H9 (cell line): ENCODE data around the gene COL8A2. TPM values are rescaled to one million over a fixed set of nuclear protein-coding genes. Genes with fewer than 3 reads are reported as not detected.

Experiments used
- DNase-seq: peaks from one replicate; pipeline ENCODE4 v3.0.0-alpha.2; 2017
- H2AFZ ChIP-seq: one replicate; pipeline ENCODE4 v1.6.1; 2013; ENCODE audit warnings: mild to moderate bottlenecking, low read length, control low read depth, moderate library complexity
- H2AK5ac ChIP-seq: 2 replicates; pipeline ENCODE4 v1.6.1; 2013; ENCODE audit warnings: low read length, control low read depth, mixed read lengths; ENCODE audit not compliant: insufficient read length
- H2BK120ac ChIP-seq: one replicate; pipeline ENCODE4 v1.6.1; 2013; ENCODE audit warnings: low read depth, mild to moderate bottlenecking, low read length, control low read depth, inconsistent platforms; ENCODE audit not compliant: poor library complexity, severe bottlenecking
- H2BK12ac ChIP-seq: 2 replicates; pipeline ENCODE4 v1.6.1; 2013; ENCODE audit warnings: low read length, control low read depth, mixed read lengths, low read depth; ENCODE audit not compliant: insufficient read length
- H2BK15ac ChIP-seq: 2 replicates; pipeline ENCODE4 v1.6.1; 2013; ENCODE audit warnings: low read depth, low read length, control low read depth
- H2BK20ac ChIP-seq: one replicate; pipeline ENCODE4 v1.6.1; 2013; ENCODE audit warnings: low read depth, mild to moderate bottlenecking, low read length, control low read depth, inconsistent platforms; ENCODE audit not compliant: poor library complexity, severe bottlenecking
- H2BK5ac ChIP-seq: 2 replicates; pipeline ENCODE4 v1.6.1; 2013; ENCODE audit warnings: low read length, control low read depth, mixed read lengths; ENCODE audit not compliant: insufficient read length
- H3K14ac ChIP-seq: 2 replicates; pipeline ENCODE4 v1.6.1; 2013; ENCODE audit warnings: low read length, control low read depth; ENCODE audit not compliant: insufficient read depth
- H3K18ac ChIP-seq: 2 replicates; pipeline ENCODE4 v1.6.1; 2013; ENCODE audit warnings: low read depth, mild to moderate bottlenecking, mixed read lengths, low read length, control low read depth; ENCODE audit not compliant: insufficient read length
- H3K23ac ChIP-seq: 2 replicates; pipeline ENCODE4 v1.6.1; 2013; ENCODE audit warnings: low read length, control low read depth, mixed read lengths, low read depth; ENCODE audit not compliant: insufficient read length
- H3K23me2 ChIP-seq: 2 replicates; pipeline ENCODE4 v1.6.1; 2013; ENCODE audit warnings: low read depth, mild to moderate bottlenecking, mixed read lengths, low read length, control low read depth; ENCODE audit not compliant: insufficient read length, poor library complexity, severe bottlenecking
- H3K27ac ChIP-seq: 2 replicates; pipeline ENCODE4 v1.5.1; 2013; ENCODE audit warnings: low read length, control low read depth, mixed read lengths, low read depth; ENCODE audit not compliant: insufficient read length
- H3K27me3 ChIP-seq: 2 replicates; pipeline ENCODE4 v1.6.1; 2013; ENCODE audit warnings: low read length, control low read depth, inconsistent platforms; ENCODE audit not compliant: insufficient read depth
- H3K4ac ChIP-seq: 2 replicates; pipeline ENCODE4 v1.6.1; 2013; ENCODE audit warnings: low read depth, mild to moderate bottlenecking, control low read depth, inconsistent platforms, low read length, moderate library complexity
- H3K4me1 ChIP-seq: 2 replicates; pipeline ENCODE4 v1.6.1; 2013; ENCODE audit warnings: low read length, control low read depth, inconsistent platforms; ENCODE audit not compliant: insufficient read depth
- H3K4me2 ChIP-seq: 2 replicates; pipeline ENCODE4 v1.6.1; 2013; ENCODE audit warnings: low read length, control low read depth, mixed read lengths; ENCODE audit not compliant: insufficient read length, insufficient read depth
- H3K56ac ChIP-seq: 2 replicates; pipeline ENCODE4 v1.6.1; 2013; ENCODE audit warnings: low read depth, mild to moderate bottlenecking, mixed read lengths, low read length, control low read depth; ENCODE audit not compliant: insufficient read length
- H3K79me1 ChIP-seq: 2 replicates; pipeline ENCODE4 v1.6.1; 2013; ENCODE audit warnings: low read depth, mild to moderate bottlenecking, moderate library complexity, low read length, control low read depth, inconsistent platforms; ENCODE audit not compliant: insufficient read depth, poor library complexity, severe bottlenecking
- H3K79me2 ChIP-seq: 2 replicates; pipeline ENCODE4 v1.6.1; 2013; ENCODE audit warnings: low read length, control low read depth, inconsistent platforms; ENCODE audit not compliant: insufficient read depth
- H3K9ac ChIP-seq: 2 replicates; pipeline ENCODE4 v1.6.1; 2013; ENCODE audit warnings: low read length, control low read depth, mixed read lengths; ENCODE audit not compliant: insufficient read length; ENCODE audit errors: extremely low read depth
- H3K9me3 ChIP-seq: one replicate; pipeline ENCODE4 v1.6.1; 2013; ENCODE audit warnings: low read depth, low read length, inconsistent platforms; ENCODE audit not compliant: control insufficient read depth
- H3T11ph ChIP-seq: one replicate; pipeline ENCODE4 v1.6.1; 2013; ENCODE audit warnings: mild to moderate bottlenecking, low read length, control low read depth, inconsistent platforms
- H4K20me1 ChIP-seq: one replicate; pipeline ENCODE4 v1.6.1; 2013; ENCODE audit not compliant: control insufficient read depth, insufficient read length, insufficient read depth
- H4K5ac ChIP-seq: 2 replicates; pipeline ENCODE4 v1.6.1; 2013; ENCODE audit warnings: low read depth, mild to moderate bottlenecking, mixed read lengths, low read length, control low read depth; ENCODE audit not compliant: insufficient read length
- H4K8ac ChIP-seq: replicated peaks from 2 replicates; pipeline ENCODE4 v1.6.1; 2013; ENCODE audit warnings: low read length, control low read depth, mixed read lengths, low read depth; ENCODE audit not compliant: insufficient read length
- H4K91ac ChIP-seq: 2 replicates; pipeline ENCODE4 v1.6.1; 2013; ENCODE audit warnings: low read depth, mild to moderate bottlenecking, moderate library complexity, mixed read lengths, low read length, control low read depth; ENCODE audit not compliant: insufficient read length
- H3K27ac Mint-ChIP-seq, 3 experiments: 2 replicates in 2 of 3; 3 replicates in 1 of 3; pipeline ENCODE4 v1.8.0; 2020 to 2021; ENCODE audit warnings: mixed read lengths in 3 of 3, mild to moderate bottlenecking in 1 of 3, moderate library complexity in 1 of 3
- H3K27me3 Mint-ChIP-seq: 2 replicates; pipeline ENCODE4 v1.8.0; 2021; ENCODE audit warnings: low read depth, mild to moderate bottlenecking, moderate library complexity, mixed read lengths
- H3K36me3 Mint-ChIP-seq, 3 experiments: 2 replicates in 2 of 3; 3 replicates in 1 of 3; pipeline ENCODE4 v1.8.0; 2020 to 2021; ENCODE audit warnings: low read depth in 3 of 3, mixed read lengths in 3 of 3; ENCODE audit not compliant: insufficient read depth in 1 of 3
- H3K4me1 Mint-ChIP-seq, 2 experiments: 2 replicates each; pipeline ENCODE4 v1.8.0; 2020; ENCODE audit warnings: mixed read lengths in 2 of 2
- H3K4me3 Mint-ChIP-seq, 2 experiments: 2 replicates in 1 of 2; 3 replicates in 1 of 2; pipeline ENCODE4 v1.8.0; 2020 to 2021; ENCODE audit warnings: mild to moderate bottlenecking in 2 of 2, mixed read lengths in 2 of 2, moderate library complexity in 1 of 2
- H3K9me3 Mint-ChIP-seq, 2 experiments: 2 replicates in 1 of 2; 3 replicates in 1 of 2; pipeline ENCODE4 v1.8.0; 2020; ENCODE audit warnings: mild to moderate bottlenecking in 2 of 2, mixed read lengths in 2 of 2, moderate library complexity in 1 of 2
- CTCF ChIP-seq: fragments of 200-600 bp; sonication (generic); conservative IDR thresholded peaks from 3 replicates; pipeline ENCODE4 v1.8.0; 2021; ENCODE audit warnings: antibody characterized with exemption, mild to moderate bottlenecking
- WGBS: extraction: QIAGEN DNeasy Blood & Tissue Kit; methylation state at CpG from one replicate; pipeline ENCODE4 v1.1.7; 2013; ENCODE audit warnings: missing lambda C conversion rate, low lambda C conversion rate, mixed read lengths; ENCODE audit not compliant: insufficient read length; ENCODE audit errors: extremely low coverage; 5-methylcytosine and 5-hydroxymethylcytosine counted together
- total RNA-seq: library from RNA; stranded (reverse); gene quantifications from 2 replicates; pipeline ENCODE4 v1.2.1, GENCODE V29; 2021

Gene COL8A2
- total RNA-seq, 1 experiment from 2014 or later, result 1.5 TPM

- Histone ChIP-seq H2AK5ac (no peak overlapping the region), H2BK5ac (no peak overlapping the region), H3K14ac (no peak overlapping the region), H2AFZ (no peak overlapping the region), H2BK120ac (no peak overlapping the region), H4K8ac (no peak overlapping the region), H3K23me2 (peaks cover 14% of the 10 kb centered on the region), H2BK12ac (no peak overlapping the region), H3K9me3 (no peaks in the 10 kb centered on the region), H3K56ac (no peak overlapping the region), H4K91ac (no peak overlapping the region), H3K4ac (no peak overlapping the region), H2BK20ac (no peak overlapping the region), H4K5ac (no peak overlapping the region), H3K4me2 (peak overlapping the region; percentile 58), H3K9ac (no peak overlapping the region), H3K18ac (no peak overlapping the region), H3K4me1 (0 out of 2 replicates have a peak, but pooled peaks cover 3% of the 10 kb centered on the region), H3K27ac (no peak overlapping the region), H2BK15ac (no peak overlapping the region), H3K79me1 (peaks cover 4% of the 10 kb centered on the region), H3T11ph (no peak overlapping the region), H3K23ac (no peak overlapping the region), H3K79me2 (peaks cover 10% of the 10 kb centered on the region; the same call in 1 of the 2 replicates), H4K20me1 (no peaks in the 10 kb centered on the region), H3K27me3 (no peaks in the 10 kb centered on the region)
- H3K4me1 Mint-ChIP-seq, result peaks cover 29 to 36% of the 10 kb centered on the region in 2 experiments
- peaks cover 0 to 3% (median 0%) of the 10 kb centered on the region in 3 experiments; a peak in 1 of 7 replicates for H3K36me3 Mint-ChIP-seq
- H3K27ac Mint-ChIP-seq, result peak overlapping the region in 1 of 3 experiments; percentile 64; a peak in 1 of 7 replicates
- no peak for TF ChIP-seq CTCF
- no CpG with 5 or more reads among the region's 4 CpGs for WGBS
- DNase-seq, result no peak
- H3K4me3 Mint-ChIP-seq, result peak overlapping the region in 1 of 2 experiments; percentile 82; a peak in 1 of 5 replicates
- H3K27me3 Mint-ChIP-seq, result peaks cover 2% of the 10 kb centered on the region
- H3K9me3 Mint-ChIP-seq, result no peaks in the 10 kb centered on the region
Measured at GRCh38 chr1:36160388-36160948, 35.4 kb upstream of the COL8A2 start.
